ENCODE data around the gene PLEKHM2.

Gene PLEKHM2

DNA sequence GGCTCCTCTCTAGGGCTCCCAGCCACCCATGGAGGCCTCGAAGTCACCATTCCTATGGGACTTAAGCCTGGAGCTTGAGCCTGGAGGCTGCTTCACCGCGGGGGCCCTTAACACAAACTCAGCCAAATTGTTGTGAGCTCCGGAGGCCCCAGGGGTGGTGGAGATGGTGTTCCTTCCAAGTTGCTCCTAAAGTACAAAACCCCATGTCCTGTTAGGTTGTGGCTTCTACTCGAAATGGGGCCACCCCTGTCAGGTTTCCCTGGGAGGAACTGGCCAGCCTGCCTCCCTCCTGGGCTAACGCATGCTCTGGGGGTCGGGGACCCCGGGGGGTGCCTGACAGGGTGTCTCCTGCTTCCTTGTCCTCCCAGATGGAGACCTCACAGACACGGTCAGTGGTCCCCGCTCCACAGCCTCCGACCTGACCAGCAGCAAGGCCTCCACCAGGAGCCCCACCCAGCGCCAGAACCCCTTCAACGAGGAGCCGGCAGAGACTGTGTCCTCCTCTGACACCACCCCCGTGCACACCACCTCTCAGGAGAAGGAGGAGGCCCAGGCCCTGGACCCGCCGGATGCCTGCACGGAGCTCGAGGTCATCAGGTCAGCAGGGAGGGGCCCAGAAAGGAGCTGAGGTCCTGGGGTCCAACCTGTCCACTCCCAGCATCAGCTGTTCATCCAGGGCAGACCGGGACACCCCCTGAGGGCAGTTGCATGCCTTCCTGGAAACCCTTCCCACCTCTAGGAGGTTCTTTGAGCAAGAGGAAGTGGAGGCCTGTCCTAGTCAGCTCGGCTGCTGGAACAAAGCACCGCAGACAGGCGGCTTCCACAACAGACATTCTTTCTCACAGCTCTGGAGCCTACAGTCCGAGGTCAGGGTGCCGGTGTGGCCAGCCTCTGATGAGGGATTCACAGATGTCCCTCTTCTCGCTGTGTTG, 41.1 kb downstream of the PLEKHM2 start:
- DNase-seq (ENCODE audit: low read depth), result no peak
- no peak overlapping the region for H3K4me3 ChIP-seq (ENCODE audit: low read length)
- TF ChIP-seq, protein P1, sequence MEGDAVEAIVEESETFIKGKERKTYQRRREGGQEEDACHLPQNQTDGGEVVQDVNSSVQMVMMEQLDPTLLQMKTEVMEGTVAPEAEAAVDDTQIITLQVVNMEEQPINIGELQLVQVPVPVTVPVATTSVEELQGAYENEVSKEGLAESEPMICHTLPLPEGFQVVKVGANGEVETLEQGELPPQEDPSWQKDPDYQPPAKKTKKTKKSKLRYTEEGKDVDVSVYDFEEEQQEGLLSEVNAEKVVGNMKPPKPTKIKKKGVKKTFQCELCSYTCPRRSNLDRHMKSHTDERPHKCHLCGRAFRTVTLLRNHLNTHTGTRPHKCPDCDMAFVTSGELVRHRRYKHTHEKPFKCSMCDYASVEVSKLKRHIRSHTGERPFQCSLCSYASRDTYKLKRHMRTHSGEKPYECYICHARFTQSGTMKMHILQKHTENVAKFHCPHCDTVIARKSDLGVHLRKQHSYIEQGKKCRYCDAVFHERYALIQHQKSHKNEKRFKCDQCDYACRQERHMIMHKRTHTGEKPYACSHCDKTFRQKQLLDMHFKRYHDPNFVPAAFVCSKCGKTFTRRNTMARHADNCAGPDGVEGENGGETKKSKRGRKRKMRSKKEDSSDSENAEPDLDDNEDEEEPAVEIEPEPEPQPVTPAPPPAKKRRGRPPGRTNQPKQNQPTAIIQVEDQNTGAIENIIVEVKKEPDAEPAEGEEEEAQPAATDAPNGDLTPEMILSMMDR (conservative IDR thresholded peaks at IDR 0.05; ENCODE audit: low read length), result no peak

DNA sequence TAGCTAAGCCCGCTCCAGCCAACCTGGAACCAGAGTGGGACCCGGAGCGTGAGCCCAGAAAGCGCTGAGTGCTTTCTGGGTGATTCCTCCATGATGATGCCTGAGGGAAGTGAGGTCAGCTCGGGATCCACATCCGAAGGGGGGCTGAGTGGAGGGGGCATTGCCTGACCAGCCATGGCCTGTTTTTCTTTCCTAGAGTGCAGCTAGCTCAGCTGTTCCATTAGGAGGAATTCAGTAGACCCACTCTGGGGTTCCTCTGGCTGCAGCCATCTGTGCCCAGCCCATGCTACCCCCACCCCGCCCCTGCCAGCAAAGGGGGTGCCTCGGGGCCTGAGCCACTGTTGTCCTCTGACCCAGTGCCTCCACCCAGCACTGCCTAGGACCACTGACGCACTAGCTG, 42.4 kb downstream of the PLEKHM2 start:
- TF ChIP-seq, protein P1 (conservative IDR thresholded peaks at IDR 0.05; ENCODE audit: low read length), result no peak
- no peak for DNase-seq (ENCODE audit: low read depth)
- no peak overlapping the region for H3K4me3 ChIP-seq (ENCODE audit: low read length)

- TF ChIP-seq, protein P1 (conservative IDR thresholded peaks at IDR 0.05; ENCODE audit: low read length), result no peak
- H3K4me3 ChIP-seq (ENCODE audit: low read length), result no peak overlapping the region
- no peak for DNase-seq (ENCODE audit: low read depth)
These were observed 42.9 kb downstream of the PLEKHM2 start for GRCh38 chr1:15727021-15727420.

DNA sequence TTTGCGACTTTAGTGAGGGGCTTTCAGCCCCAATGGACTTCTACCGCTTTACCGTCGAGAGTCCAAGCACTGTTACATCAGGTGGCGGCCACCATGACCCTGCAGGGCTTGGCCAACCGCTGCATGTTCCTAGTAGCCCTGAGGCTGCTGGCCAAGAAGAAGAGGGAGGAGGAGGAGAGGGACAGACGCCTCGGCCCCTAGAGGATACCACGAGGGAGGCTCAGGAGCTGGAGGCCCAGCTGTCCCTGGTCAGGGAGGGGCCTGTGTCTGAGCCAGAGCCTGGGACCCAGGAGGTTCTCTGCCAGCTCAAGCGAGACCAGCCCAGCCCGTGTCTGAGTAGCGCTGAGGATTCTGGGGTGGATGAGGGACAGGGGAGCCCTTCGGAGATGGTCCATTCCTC, 43.3 kb downstream of the PLEKHM2 start:
- TF ChIP-seq, protein P1 (conservative IDR thresholded peaks at IDR 0.05; ENCODE audit: low read length), result no peak
- no peak for DNase-seq (ENCODE audit: low read depth)

GRCh38 chr1:15727866-15728534, 43.9 kb downstream of the PLEKHM2 start:
- H3K4me3 ChIP-seq (ENCODE audit: low read length), result no peak overlapping the region
- DNase-seq (ENCODE audit: low read depth), result no peak
- TF ChIP-seq, protein P1 (conservative IDR thresholded peaks at IDR 0.05; ENCODE audit: low read length), result no peak

More for the DNA sequence above, 43.3 kb downstream of the PLEKHM2 start:
- H3K4me3 ChIP-seq (ENCODE audit: low read length), result no peak overlapping the region

GRCh38 chr1:15728937-15729657, 45.0 kb downstream of the PLEKHM2 start:
- no peak overlapping the region for H3K4me3 ChIP-seq (ENCODE audit: low read length)
- no peak for DNase-seq (ENCODE audit: low read depth)
- TF ChIP-seq, protein P1 (conservative IDR thresholded peaks at IDR 0.05; ENCODE audit: low read length), result no peak

Data from AG10803 (cell line).